EL (cell line): ENCODE results near the gene SPACA5B.
"Not testable (repeated sequence)": the region's sequence is repeated elsewhere in the genome, so short reads cannot be mapped to it uniquely, and the experiment has no call there.

Source experiments
- DNase-seq: peaks from one replicate; pipeline ENCODE4 v3.0.0-alpha.2; 2016

The SPACA5B gene

DNA sequence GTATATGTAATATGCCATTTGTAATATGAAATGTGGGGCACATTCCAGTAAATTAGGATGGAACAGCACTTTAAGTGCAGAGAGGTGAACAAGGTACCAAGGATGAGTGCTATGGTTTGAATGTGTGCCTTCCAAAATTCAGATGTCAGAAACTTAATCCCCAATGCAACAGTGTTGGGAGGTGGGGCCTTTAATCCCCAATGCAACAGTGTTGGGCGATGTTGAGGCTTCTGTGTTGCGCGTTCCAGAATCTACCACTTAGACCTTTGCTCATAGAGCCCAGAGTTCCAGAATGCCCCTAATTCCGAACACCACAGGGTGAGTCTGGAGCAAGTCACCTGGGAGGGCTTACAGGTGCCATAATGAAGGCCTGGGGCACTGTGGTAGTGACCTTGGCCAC is at the start of gene SPACA5B:
TSS of gene SPACA5B (plus strand) at position 301 of the 400 bp plus-strand sequence. CDS start at position 363, 62 bp downstream.
- not testable (repeated sequence) for DNase-seq

DNA sequence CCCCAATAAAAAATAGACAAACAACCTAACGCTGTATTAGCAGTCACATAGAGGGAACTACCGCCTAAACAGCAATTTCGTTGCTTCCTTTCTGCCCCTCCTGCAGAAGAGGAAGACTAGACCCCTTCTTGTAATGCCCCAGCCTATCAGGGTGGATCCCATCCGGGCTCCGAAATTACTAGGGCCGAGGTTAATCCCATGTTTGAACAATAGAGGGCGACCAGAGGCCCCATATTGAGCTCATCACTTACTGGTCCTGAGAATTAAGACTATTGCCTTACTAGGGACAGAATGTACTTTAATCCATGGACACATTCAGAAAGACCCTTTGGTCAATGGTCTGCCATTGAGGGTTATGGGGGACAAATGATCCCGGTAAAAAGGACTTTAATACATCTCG is 47.2 kb upstream of the SPACA5B start:
- DNase-seq = peak; percentile 36

DNA sequence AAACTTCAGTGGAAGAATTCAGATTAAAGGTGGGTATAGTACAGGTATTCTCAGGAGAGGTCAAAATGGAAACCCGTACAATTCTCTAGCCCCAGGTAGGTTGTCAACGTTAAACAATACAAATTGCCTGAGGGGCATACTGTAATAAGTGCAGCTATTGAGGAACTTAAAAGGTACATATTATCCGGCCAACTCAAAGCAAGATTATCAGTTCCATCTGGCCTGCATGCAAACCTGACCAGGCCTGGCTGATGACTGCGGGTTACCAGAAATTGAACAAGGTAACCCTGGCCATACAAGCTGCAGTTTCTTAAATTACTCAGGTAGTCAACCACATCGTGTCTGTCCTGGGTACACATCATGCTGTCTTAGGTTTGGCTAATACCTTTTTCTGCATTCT is 46.7 kb upstream of the SPACA5B start:
- no peak for DNase-seq

DNA sequence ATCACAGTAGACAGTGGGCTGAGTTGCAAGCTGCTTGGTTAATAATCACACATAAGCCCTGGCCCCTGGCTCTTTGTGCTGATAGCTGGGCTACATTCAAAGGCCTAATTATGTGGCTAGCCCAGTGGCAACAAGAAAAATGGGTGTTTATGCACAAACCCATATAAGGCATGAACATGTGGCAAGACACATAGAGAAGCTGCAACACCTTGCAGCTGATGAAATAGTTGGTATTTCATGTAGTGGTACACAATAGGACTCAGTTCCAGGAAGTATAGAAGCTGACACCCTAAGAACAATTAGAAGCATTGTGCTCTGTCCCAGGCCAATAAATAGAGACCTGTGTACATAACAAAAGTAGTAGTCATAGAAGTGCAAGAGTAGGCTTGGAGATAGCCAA is 44.3 kb upstream of the SPACA5B start:
- no peak for DNase-seq

DNA sequence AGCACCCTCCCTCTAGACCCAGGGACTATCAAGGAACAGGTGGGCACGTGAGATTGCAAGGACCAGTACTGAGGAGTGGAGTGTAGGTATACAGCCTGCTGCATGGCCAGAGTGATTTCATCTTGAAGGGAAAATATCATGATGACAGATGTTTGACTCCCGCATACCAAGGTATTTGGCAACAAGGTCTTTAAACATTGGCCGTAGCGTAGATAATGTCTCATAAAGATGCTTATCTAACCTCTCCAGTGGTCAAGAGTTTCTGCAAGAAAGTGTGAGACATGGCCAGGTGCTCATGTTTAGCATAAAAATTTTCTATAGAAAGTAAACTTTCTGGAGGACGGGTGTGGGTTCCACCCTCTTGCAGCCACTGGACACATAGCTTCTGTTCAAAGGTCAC is 40.3 kb upstream of the SPACA5B start:
- no peak for DNase-seq

DNA sequence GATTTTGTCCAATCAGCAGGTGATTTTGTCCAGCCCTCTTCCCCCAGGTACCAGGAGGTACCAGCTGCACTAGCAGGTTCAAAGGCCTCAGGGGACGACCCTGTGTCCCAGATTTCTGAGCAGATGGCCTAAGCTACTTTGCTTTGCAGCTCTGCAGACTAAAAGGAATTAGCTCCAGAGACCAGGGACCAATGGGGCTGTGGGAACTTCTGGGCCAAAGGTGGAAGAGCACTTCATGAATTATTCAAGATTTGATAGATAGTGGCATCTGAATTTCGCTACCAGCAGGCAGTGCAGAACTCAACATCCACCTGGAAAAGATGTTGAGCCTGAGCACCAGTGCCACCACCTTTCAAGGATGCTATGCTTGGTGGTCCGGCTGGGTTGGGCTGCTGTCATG is 37.9 kb upstream of the SPACA5B start:
- not testable (repeated sequence) for DNase-seq

DNA sequence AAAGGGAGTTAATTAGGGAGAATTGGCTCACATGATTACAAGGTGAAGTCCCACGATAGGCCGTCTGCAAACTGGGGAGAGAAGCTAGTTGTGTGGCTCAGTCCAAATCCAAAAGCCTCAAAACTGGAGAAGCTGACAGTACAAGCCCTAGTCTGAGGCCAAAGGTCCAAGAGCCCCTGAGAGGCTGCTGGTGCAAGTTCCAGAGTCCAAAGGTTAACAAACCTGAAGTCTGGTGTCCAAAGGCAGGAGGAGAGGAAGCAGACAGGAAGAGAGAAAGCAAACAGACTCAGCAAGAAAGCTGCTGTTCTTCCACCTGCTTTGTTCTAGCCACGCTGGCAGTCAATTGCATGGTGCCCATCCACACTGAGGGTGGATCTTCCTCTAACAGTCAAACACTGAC is 29.0 kb upstream of the SPACA5B start:
- no peak for DNase-seq

DNA sequence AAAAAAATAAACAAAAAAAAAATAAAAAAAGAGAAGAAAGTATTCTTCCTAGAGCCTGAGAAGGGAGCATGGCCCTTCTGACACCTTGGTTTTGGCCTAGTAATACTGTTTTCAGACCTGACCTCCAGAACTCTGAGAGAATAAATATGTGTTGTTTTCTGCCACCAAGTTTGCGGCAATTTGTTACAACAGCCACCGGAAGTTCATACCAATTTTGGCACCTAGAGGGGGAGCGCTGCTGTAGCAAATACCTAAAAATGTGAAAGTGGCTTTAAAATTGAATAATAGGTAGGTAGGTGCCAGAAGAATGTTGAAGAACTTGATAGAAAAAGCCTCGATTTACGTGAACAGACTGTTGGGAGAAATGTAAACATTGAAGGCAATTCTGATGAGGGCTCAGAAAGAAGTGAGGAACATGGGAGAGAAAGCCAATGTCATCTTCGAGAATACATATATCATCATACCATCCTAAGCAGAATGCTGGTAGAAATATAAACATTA is 27.5 kb upstream of the SPACA5B start:
- no peak for DNase-seq

DNA sequence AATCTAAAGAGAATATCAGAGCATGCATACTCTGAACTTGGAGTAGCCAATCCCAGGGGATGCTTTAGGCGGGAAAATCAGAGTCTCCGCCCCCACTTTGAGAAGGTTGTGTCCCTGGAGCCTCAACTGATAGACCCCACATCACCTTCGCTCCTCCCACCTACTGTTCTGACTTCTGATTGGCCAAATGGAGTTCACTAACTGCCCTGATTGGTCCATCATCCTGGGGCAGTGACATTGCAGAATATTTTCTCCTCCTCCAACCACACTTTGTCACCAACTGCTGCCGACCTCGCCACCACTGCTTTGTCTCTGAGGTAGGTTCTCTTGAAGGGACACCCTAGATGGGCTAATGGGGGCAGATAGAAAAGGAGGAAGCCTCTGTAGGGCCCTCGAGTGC is 22.7 kb upstream of the SPACA5B start:
- DNase-seq = no peak

DNA sequence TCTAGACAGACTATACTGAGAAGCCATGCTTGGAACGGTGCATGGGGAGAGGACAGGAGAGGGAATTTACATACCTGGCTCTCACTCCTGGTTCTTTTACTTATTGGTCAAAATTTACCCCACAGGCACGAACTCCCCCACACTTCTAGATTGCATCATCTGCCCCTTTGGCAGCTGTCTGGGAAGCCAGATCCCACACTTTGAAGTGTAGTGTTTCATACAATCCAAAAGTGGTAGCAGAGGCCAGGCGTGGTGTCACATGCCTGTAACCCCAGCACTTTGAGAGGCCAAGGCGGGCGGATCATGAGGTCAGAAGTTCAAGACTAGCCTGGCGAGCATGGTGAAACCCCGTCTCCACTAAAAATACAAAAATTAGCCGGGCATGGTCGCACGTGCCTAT is 5.1 kb upstream of the SPACA5B start:
- not testable (repeated sequence) for DNase-seq

DNA sequence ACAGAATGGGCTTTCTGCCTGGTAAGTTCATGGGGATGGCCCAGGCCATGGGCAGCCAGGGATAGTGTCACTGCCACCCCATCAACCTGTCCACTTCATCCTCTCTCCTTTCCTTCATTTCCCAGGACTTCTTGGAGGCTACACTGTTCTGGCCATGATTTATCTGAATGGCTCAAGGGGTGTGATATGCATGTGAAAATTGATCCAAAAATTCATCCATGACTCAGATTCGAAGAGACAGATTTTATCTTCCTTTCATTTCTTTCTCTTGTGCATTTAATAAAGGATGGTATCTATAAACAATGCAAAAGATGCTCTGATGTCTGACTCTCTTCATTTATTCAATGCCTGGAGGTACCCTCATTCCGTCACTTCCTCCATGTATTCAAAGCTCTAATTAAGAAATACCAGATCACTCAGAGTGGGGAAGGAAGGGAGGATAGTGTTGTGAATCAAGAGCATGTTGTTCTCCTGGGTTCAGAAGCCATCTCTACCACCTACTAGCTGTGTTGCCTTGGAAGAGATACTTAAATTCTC is 1.9 kb downstream of the SPACA5B start:
- DNase-seq = not testable (repeated sequence)

DNA sequence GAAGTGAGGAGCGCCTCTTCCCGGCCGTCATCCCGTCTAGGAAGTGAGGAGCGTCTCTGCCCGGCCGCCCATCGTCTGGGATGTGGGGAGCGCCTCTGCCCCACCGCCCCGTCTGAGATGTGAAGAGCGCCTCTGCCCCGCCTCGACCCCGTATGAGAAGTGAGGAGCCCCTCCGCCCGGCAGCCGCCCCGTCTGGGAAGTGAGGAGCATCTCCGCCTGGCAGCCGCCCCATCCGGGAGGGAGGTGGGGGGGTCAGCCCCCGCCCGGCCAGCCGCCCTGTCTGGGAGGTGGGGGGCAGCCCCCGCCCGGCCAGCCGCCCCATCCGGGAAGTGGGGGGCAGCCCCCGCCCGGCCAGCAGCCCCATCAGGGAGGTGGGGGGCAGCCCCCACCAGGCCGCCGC is 8.7 kb downstream of the SPACA5B start:
- DNase-seq = not testable (repeated sequence)

DNA sequence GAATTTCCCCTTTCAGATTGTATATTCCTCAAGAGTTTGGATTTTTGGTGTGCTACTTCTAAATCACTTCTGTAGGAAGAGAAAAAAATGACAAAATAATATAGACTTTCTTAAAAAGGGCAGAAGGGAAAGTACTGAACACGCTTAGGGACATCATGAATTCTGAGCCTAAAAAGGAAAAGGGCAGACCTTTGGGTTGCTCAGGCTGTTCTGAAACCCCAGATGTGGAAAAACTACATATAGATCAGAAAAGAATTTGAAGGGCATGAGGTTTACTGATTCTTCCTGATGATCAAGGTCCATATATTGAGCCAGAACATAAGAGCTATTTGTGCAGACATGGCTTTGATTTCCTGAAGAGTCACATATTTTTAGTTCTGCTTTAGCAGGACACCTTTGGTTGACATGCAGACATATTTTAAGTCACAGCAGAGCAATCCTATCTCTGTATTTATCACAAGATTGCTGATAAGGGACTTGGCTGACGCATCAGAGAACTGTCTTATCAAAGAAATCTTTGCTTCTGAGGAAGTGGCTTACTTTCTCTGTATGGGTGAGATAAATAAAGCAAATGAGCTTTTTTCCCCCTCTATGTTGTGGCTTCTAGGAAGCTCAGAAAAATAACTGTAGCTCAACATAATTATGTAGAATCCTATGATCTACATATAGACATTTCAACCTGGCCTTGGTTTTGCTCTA is 11.5 kb downstream of the SPACA5B start:
- DNase-seq = not testable (repeated sequence)

DNA sequence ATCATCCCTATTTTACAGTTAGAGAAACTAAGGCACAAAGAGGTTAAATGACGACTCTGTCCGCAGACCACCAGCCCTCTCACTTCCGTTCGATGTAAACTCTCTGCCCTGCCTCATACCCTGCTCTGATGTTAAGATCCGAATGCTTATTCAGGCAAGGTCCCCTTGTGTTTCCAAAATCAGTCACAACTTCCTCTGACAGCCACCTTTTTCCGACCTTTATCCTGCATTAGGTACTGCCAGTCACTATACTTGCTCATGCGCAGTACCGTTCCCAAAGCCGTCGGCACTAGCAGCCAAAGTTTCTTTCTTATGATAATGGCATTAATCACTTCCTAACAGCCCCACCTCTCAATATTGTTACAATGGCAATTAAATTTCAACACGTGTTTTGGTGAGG is 12.3 kb downstream of the SPACA5B start:
- DNase-seq = not testable (repeated sequence)

DNA sequence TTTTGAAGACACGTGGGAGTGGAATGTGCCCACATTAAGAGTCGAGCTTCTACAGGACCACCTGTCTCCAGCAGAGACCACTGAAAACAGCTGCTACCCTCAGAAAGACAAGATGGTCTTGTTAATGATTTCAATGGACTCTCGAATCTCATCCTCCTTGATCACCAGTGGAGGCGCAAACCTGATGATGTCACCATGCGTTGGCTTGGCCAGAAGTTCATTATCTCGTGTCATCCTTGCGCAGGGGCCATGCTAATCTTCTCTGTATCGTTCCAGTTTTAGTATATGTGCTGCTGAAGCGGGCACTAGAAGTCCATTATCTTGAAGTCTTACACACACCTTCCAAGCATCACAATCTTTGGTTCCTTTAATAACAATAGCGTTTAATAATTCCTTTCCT is 23.3 kb downstream of the SPACA5B start:
- DNase-seq = no peak

DNA sequence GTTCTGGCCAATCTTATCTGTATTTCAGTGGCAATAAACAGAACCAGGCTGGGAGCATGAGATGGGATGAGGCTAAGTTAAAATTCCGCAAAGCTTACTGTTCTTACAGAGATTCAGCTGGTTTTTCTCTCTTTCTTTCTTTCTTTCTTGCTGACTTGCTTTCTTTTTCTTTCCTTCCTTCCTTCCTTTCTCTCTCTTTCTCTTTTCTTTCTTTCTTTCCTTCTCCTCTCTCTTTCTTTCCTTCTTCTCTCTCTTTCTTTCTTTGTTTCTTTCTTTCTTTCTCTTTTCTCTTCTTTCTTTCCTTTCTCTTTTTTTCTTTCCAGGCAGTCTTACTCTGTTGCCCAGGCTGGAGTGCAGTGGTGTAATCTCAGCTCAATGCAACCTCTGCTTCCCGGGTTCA is 24.4 kb downstream of the SPACA5B start:
- DNase-seq = no peak

DNA sequence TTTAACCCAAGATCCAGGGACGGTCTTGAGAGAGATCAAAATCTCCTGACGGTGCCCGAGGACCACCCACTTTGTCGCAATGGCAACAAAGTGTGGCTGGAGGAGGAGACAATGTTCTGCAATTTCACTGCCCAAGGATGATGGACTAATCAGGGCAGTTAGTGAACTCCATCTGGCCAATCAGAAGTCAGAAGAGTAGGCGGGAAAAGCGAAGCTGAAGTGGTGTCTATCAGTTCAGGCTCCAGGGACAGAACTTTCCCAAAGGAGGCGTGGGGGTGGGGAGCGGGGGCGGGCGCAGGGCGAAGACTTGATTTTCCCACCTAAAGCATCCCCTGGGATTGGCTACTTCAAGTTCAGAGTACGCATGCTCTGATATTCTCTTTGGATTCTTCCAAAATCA is 25.6 kb downstream of the SPACA5B start:
- no peak for DNase-seq

DNA sequence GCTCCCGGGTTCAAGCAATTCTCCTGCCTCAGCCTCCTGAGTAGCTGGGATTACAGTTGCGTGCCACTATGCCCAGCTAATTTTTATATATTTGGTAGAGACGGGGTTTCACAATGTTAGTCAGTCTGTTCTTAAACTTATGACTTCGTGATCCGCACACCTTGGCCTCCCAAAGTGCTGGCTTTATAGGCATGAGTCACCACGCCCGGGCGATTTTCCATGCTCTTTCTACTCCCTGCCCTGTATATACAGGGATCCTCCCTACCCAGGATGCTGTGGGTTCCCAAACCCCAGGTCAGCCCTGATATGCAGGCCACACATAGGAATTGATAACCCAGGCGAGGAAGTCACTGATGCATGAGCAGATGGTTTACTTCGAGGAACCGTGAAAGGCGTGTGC is 34.8 kb downstream of the SPACA5B start:
- DNase-seq = no peak

DNA sequence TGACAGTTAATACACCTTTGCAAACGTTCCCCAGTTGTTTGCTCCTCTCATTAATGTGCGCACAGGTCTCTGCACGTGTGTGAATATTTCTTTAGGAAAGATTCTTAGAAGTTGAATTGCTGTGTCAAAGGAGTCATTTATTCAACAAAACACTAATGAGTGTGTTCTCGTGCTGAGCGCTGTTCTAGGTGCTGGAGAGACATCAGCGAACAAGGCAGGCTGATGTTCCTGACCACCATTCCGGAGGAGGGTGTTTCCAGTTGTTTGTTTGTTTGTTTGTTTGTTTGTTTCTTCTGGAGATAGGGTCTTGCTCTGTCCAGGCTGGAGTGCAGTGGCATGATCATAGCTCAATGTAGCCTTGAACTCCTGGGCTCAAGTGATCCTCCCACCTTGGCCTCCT is 35.9 kb downstream of the SPACA5B start:
- not testable (repeated sequence) for DNase-seq

DNA sequence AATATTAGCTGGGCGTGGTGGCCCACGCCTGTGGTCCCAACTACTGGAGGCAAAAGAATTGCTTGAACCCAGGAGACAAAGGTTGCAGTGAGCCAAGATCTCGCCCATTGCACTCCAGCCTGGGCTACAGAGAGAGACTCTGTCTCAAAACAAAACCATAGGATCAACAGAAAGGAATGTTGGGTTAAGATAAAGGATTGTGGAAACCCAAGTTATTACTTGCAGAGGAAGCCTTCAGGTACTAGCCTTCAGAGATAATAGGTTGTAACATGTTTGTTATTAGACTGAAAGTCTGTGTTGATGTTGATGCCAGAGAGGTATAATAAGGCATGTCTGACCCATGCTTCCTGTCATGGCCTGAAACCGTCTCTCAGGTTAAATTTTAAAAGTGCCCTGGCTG is 49.3 kb downstream of the SPACA5B start:
- DNase-seq = no peak

DNA sequence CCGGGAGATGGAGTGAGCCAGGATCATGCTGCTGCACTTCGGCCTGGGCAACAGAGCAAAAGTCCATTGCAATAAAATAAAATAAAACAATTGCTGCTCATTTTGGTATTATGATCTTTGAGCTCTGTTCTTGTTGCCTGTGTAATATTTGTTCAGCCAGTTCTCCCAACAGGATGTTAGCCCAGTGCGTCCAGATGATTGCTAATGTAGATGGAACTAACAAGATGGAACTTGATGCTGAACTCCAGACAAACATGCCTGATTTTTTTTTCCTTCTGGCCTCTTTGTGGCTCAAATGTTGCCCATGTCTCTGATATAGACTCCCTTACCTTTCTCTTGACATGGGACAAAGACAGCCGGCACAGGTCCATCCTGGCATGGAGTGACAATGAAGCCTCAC is 50.4 kb downstream of the SPACA5B start:
- DNase-seq = no peak

DNA sequence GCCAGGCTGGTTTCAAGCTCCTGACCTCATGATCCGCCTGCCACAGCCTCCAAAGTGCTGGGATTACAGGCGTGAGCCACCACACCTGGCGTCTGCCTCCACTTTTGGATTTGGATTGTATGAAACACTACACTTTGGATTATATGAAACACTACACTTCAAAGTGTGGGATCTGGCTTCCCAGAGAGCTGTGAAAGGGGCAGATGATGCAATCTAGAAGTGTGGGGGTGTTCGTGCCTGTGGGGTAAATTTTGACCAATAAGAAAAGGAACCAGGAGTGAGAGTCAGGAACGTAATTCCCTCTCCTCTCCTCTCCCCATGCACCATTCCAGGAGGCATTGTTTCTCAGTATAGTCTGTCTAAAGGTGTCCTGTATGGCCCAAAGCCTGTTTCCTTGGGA is 51.5 kb downstream of the SPACA5B start:
- not testable (repeated sequence) for DNase-seq
